ENCODE measurements around the gene CLDN17. TPM values are rescaled to one million over a fixed set of nuclear protein-coding genes. Genes with fewer than 3 reads are reported as not detected.

Gene CLDN17
- total RNA-seq, 1 donor from 2014 or later, result not detected

- intact Hi-C loops (cut with DNase I), result no loop called here
Observed at GRCh38 chr21:30117631-30118030, 49.0 kb downstream of the CLDN17 start.

GRCh38 chr21:30116479-30116878 is 50.1 kb downstream of the CLDN17 start:
- Histone ChIP-seq H3K4me3 (no peak overlapping the region), H3K27ac (no peak overlapping the region), H3K9me3 (no peaks in the 10 kb centered on the region), H3K27me3 (no peaks in the 10 kb centered on the region), H3K36me3 (no peaks in the 10 kb centered on the region), H3K4me1 (no peaks in the 10 kb centered on the region)
- ATAC-seq (no peak), DNase-seq (no peak)
- TF ChIP-seq CTCF (IDR thresholded peaks at IDR 0.05), result no peak
- intact Hi-C loops (cut with DNase I), result no loop called here

More at GRCh38 chr21:30117631-30118030, 49.0 kb downstream of the CLDN17 start:
- H3K36me3 ChIP-seq, result no peaks in the 10 kb centered on the region
- no peak overlapping the region for H3K4me3 ChIP-seq
- no peaks in the 10 kb centered on the region for H3K9me3 ChIP-seq
- DNase-seq (no peak), ATAC-seq (no peak)
- no peaks in the 10 kb centered on the region for H3K27me3 ChIP-seq
- H3K4me1 ChIP-seq, result no peaks in the 10 kb centered on the region
- no peak for TF ChIP-seq CTCF (IDR thresholded peaks at IDR 0.05)
- no peak overlapping the region for H3K27ac ChIP-seq

Other genes with a start within 250 kb of the CLDN17 start
- gene GRIK1, start 226.8 kb downstream of the CLDN17 start, total RNA-seq, result not detected
- not detected for gene CLDN8, start 49.3 kb upstream of the CLDN17 start, total RNA-seq
- gene KRTAP24-1, start 116.1 kb upstream of the CLDN17 start, total RNA-seq, result not detected
- gene KRTAP25-1, start 122.7 kb upstream of the CLDN17 start, total RNA-seq, result not detected
- gene KRTAP26-1, start 153.5 kb upstream of the CLDN17 start, total RNA-seq, result not detected
- not detected for gene KRTAP27-1, start 170.9 kb upstream of the CLDN17 start, total RNA-seq
- not detected for gene KRTAP23-1, start 181.8 kb upstream of the CLDN17 start, total RNA-seq
- gene KRTAP13-2, start 205.5 kb upstream of the CLDN17 start, total RNA-seq, result not detected
- gene KRTAP13-1, start 229.2 kb upstream of the CLDN17 start, total RNA-seq, result not detected

All from upper lobe of right lung (tissue), 1 donor.